GM21529 (cell line): ENCODE data around the gene USF1.
"Not testable (repeated sequence)": the region's sequence is repeated elsewhere in the genome, so short reads cannot be mapped to it uniquely, and the experiment has no call there.

Source experiments
- ATAC-seq: cut with Tn5 transposase; IDR thresholded peaks from one replicate; pipeline ENCODE4 v1.9.1; 2021; ENCODE audit not compliant: unreplicated experiment

Gene USF1

GRCh38 chr1:160992036-160992435, 53.7 kb downstream of the USF1 start:
- ATAC-seq: not testable (repeated sequence)
